ENCODE results near the gene TEPSIN.

The TEPSIN gene

DNA sequence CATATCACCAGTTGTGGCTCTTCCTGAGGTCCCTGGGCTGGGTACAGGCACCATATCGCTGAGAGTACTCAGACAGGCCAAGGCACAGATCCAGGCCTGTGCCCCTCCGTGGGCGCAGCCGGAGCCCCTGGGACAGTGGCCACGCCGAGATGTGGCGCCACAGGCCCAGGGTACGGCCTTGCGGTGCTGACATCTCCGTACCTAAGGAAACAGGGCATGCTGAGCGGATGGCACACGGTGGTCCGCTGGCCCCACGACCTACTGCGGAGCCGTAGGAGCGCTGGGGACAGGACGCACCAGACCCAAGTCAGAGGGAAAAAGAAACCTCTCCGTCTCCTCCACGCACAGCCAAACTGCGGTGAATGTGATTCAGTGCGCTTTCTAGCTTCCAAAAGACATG lies 26.7 kb upstream of the TEPSIN start:
- no peak for TF ChIP-seq ZFX (IDR thresholded peaks at IDR 0.05)
- TF ChIP-seq, protein P1, sequence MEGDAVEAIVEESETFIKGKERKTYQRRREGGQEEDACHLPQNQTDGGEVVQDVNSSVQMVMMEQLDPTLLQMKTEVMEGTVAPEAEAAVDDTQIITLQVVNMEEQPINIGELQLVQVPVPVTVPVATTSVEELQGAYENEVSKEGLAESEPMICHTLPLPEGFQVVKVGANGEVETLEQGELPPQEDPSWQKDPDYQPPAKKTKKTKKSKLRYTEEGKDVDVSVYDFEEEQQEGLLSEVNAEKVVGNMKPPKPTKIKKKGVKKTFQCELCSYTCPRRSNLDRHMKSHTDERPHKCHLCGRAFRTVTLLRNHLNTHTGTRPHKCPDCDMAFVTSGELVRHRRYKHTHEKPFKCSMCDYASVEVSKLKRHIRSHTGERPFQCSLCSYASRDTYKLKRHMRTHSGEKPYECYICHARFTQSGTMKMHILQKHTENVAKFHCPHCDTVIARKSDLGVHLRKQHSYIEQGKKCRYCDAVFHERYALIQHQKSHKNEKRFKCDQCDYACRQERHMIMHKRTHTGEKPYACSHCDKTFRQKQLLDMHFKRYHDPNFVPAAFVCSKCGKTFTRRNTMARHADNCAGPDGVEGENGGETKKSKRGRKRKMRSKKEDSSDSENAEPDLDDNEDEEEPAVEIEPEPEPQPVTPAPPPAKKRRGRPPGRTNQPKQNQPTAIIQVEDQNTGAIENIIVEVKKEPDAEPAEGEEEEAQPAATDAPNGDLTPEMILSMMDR (conservative IDR thresholded peaks at IDR 0.05), result no peak
- no peak overlapping the region for H3K27ac ChIP-seq

DNA sequence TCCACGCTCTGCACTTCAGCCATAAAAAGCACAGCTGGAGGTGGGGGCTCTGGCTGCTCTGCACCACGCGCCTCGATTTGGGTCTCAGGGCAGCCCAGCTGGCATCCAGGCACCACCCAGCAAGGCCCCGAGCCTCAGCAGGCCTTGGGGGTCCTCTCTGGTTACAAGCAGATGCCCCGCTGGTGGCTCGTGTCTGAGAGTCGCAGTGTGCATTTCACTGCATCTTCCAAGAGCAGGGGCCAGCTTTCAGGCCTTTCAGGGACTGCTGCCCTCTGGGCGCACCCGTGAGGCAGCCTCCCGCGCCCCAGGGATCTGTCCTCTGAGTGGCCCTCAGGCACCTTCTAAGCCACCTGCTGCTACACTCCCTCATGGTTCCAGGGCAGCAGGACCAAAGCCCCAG lies 25.8 kb upstream of the TEPSIN start:
- H3K27ac ChIP-seq, result no peak overlapping the region
- no peak for TF ChIP-seq ZFX (IDR thresholded peaks at IDR 0.05)
- TF ChIP-seq, protein P1 (conservative IDR thresholded peaks at IDR 0.05), result no peak

DNA sequence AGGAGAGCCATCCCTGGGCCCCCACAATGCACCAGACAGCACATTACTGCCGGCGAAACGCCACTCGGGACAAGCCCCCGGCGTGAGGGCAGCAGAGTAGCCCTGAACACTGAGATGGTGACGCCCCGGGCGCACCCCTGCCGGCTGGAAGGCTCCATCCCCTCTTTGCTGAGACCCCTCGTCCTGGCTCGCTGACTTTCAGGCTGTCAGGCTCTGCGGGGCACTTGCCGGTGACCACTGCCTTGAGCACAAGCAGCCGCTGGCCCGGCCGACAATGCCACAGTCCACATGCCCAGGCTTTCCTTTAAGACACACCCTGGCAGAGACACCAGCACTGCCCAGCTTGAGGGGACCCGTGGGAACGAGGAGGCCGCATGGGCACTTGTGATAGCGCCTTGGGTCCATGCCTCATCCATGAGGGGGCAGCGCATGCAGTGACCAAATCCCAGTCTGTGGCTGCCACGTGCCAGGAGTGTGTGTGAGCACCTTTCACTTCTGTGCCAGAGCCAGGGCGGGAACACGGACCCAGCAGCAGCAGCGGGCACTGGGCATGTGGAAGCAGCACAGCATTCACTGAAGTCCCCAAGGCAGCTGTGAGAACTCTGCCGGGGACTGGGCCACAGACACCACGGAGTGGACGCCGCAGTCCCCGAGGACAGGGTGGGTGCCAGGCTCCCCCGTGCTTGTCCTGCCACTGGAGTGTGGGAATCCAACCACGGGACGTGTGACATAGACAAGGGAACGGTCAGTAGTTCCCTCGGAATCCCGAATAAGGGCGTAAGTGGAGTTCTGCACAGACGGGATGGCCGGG lies 24.7 kb upstream of the TEPSIN start:
- H3K27ac ChIP-seq, result no peak overlapping the region
- TF ChIP-seq ZFX (IDR thresholded peaks at IDR 0.05), result no peak
- TF ChIP-seq, protein P1 (conservative IDR thresholded peaks at IDR 0.05), result no peak

DNA sequence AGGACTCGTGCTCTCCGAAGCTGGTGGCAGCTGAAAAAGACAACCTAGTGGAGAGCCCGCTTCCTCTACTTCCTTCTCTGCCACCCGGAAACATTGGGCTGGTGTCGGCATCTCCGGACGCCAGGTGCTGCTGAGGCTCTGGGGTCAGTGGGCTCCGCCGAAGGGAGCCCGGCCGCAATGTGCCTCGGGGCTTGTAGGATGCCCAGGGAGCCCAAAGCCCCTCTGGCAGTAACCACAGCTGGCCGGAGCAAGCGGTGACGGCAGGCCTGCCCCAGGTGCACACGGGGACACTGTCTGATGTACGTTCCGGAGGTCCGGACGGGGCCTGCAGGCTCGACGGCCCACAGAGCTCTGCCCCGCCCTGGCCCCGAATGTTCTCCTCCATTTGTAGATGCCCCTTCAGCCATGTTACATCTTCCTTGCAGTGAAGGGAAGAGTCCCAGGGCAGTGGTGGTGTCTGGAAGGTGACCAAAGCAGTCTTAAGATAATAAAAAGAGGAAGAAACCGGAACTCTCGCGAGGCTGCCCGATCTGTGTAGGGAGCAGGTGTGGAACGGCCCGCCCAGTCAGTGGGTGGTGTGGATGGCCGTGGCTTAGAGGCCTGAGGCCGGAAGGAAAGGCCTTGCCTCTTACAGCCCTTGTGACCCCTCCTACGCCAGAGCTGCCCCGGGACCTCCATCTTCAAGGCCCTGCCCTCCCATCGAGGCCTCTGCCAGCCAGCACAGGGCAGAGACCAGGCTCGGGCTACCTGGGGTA lies 22.9 kb upstream of the TEPSIN start:
- H3K27ac ChIP-seq, result no peak overlapping the region
- no peak for TF ChIP-seq ZFX (IDR thresholded peaks at IDR 0.05)
- TF ChIP-seq, protein P1 (conservative IDR thresholded peaks at IDR 0.05), result no peak

DNA sequence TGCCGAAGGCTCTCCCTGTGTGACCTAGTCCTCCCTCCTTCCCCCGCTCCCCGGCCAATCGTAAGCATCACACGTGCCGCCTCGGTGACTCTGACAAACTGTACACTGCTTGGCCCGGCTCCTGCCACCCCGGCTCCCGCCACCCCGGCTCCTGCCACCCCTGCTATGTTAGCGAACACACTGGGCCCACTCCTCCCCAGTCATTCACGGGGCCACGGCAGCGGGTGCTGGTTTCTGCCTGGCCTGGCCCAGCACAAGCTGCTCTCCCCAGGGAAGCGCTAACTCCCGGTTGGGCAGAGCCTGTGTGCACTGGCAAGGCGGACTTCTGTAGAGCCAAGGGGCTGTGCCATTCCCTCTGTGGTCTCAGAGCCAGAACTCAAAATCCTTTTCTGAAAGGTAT lies 22.2 kb upstream of the TEPSIN start:
- H3K27ac ChIP-seq, result no peak overlapping the region
- TF ChIP-seq, protein P1 (conservative IDR thresholded peaks at IDR 0.05), result no peak
- no peak for TF ChIP-seq ZFX (IDR thresholded peaks at IDR 0.05)

DNA sequence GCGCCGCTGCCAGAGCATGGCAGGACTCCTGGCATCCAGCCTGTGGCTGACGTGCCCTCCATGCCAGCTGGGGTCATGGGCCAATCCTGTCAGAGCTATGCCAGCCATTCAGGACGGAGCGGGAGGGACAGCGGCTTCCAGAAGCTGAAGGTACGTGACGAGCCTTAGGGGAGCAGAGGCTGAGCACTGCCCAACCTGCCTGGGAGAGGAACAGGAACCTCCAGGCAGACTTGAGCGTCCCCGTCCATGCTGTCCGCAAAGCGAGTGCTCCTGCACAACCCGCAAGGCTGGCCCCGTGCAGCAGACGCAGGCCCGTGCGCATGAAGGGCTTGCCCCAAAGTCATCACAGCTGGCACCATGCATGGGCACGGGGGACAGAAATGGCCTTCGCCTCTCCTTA lies 21.8 kb upstream of the TEPSIN start:
- no peak overlapping the region for H3K27ac ChIP-seq
- no peak for TF ChIP-seq ZFX (IDR thresholded peaks at IDR 0.05)
- TF ChIP-seq, protein P1 (conservative IDR thresholded peaks at IDR 0.05), result no peak

DNA sequence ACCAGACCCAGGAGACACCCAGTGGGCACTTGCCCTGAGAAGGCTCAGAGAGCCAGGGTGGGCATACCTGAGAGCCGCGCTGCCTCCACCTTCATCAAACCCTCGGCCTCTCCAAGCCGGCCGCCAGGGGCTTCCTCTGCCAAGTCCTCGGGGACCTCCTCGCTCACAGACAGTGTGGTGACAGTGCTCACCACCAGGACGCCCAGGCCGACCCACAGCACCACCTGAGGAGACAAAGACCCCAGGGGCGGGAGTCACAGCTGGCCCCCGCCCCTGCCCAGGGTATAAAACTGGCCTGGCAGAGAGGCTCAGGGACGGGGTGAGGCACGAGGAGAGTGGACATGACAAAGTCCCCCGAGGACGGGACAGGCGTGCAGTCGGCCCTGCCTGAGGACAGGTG lies 21.3 kb upstream of the TEPSIN start:
- TF ChIP-seq, protein P1 (conservative IDR thresholded peaks at IDR 0.05), result no peak
- TF ChIP-seq ZFX (IDR thresholded peaks at IDR 0.05), result no peak
- no peak overlapping the region for H3K27ac ChIP-seq

All from C4-2B (cell line).